Measurements from ENCODE around the gene CCDC102A.

GRCh38 chr16:57579361-57579665 is 42.9 kb upstream of the CCDC102A start:
- TF ChIP-seq CTCF (conservative IDR thresholded peaks at IDR 0.05) (no peak), ZFX (IDR thresholded peaks at IDR 0.05) (no peak)

Data from C4-2B (cell line).